ENCODE results near the gene DNM3.

GRCh38 chr1:171879556-171879955, 38.3 kb downstream of the DNM3 start:
- TF ChIP-seq ARNTL (CRISPR knock-in tag; IDR thresholded peaks at IDR 0.05; ENCODE audit: borderline replicate concordance, low read depth) (no peak), POU6F1 (CRISPR knock-in tag; IDR thresholded peaks at IDR 0.05; ENCODE audit: borderline replicate concordance, low read depth) (no peak)

Data from SK-N-SH treated with all-trans-retinoic acid at 6 μM for 48 hours (cell line).